ENCODE results near the gene CENPV. TPM values are rescaled to one million over a fixed set of nuclear protein-coding genes. Genes with fewer than 3 reads are reported as not detected.
"Not testable (repeated sequence)": the region's sequence is repeated elsewhere in the genome, so short reads cannot be mapped to it uniquely, and the experiment has no call there.

Gene CENPV
- total RNA-seq, 1 donor from 2014 or later = 178 TPM

GRCh38 chr17:16313139-16314090 lies 39.9 kb downstream of the CENPV start:
- Mint-ChIP-seq H3K27ac (ENCODE audit: unreplicated experiment) (no peak overlapping the region), H3K4me3 (ENCODE audit: unreplicated experiment) (no peak overlapping the region), H3K27me3 (ENCODE audit: unreplicated experiment) (peaks cover 3% of the 10 kb centered on the region), H3K4me1 (ENCODE audit: low read depth, unreplicated experiment) (peaks cover 8% of the 10 kb centered on the region), H3K9me3 (ENCODE audit: unreplicated experiment) (peaks cover 10% of the 10 kb centered on the region), H3K36me3 (ENCODE audit: unreplicated experiment) (peaks cover 16% of the 10 kb centered on the region)
- TF ChIP-seq, protein P1, sequence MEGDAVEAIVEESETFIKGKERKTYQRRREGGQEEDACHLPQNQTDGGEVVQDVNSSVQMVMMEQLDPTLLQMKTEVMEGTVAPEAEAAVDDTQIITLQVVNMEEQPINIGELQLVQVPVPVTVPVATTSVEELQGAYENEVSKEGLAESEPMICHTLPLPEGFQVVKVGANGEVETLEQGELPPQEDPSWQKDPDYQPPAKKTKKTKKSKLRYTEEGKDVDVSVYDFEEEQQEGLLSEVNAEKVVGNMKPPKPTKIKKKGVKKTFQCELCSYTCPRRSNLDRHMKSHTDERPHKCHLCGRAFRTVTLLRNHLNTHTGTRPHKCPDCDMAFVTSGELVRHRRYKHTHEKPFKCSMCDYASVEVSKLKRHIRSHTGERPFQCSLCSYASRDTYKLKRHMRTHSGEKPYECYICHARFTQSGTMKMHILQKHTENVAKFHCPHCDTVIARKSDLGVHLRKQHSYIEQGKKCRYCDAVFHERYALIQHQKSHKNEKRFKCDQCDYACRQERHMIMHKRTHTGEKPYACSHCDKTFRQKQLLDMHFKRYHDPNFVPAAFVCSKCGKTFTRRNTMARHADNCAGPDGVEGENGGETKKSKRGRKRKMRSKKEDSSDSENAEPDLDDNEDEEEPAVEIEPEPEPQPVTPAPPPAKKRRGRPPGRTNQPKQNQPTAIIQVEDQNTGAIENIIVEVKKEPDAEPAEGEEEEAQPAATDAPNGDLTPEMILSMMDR (IDR thresholded peaks at IDR 0.05; ENCODE audit: partially characterized antibody, unreplicated experiment) = no peak
- no peak for DNase-seq

- H3K4me3 Mint-ChIP-seq (ENCODE audit: unreplicated experiment) = not testable (repeated sequence)
These were observed 41.2 kb downstream of the CENPV start for GRCh38 chr17:16312061-16312460.

GRCh38 chr17:16306211-16306610 lies 47.1 kb downstream of the CENPV start:
- no peak overlapping the region for H3K27ac Mint-ChIP-seq (ENCODE audit: unreplicated experiment)
- no peak overlapping the region for H3K4me3 Mint-ChIP-seq (ENCODE audit: unreplicated experiment)
- TF ChIP-seq, protein P1 (IDR thresholded peaks at IDR 0.05; ENCODE audit: partially characterized antibody, unreplicated experiment) = no peak
- no peak for DNase-seq
- peaks cover 10% of the 10 kb centered on the region for H3K36me3 Mint-ChIP-seq (ENCODE audit: unreplicated experiment)
- H3K9me3 Mint-ChIP-seq (ENCODE audit: unreplicated experiment) = peaks cover 4% of the 10 kb centered on the region
- peaks cover 1% of the 10 kb centered on the region for H3K27me3 Mint-ChIP-seq (ENCODE audit: unreplicated experiment)
- H3K4me1 Mint-ChIP-seq (ENCODE audit: low read depth, unreplicated experiment) = peaks cover 8% of the 10 kb centered on the region

More at GRCh38 chr17:16312061-16312460, 41.2 kb downstream of the CENPV start:
- not testable (repeated sequence) for H3K4me1 Mint-ChIP-seq (ENCODE audit: low read depth, unreplicated experiment); H3K27ac Mint-ChIP-seq (ENCODE audit: unreplicated experiment); H3K27me3 Mint-ChIP-seq (ENCODE audit: unreplicated experiment); H3K9me3 Mint-ChIP-seq (ENCODE audit: unreplicated experiment); DNase-seq
- peaks cover 16% of the 10 kb centered on the region for H3K36me3 Mint-ChIP-seq (ENCODE audit: unreplicated experiment)

GRCh38 chr17:16304830-16305229 lies 48.4 kb downstream of the CENPV start:
- Mint-ChIP-seq H3K36me3 (ENCODE audit: unreplicated experiment) (peaks cover 4% of the 10 kb centered on the region), H3K9me3 (ENCODE audit: unreplicated experiment) (no peaks in the 10 kb centered on the region), H3K4me1 (ENCODE audit: low read depth, unreplicated experiment) (no peaks in the 10 kb centered on the region), H3K27ac (ENCODE audit: unreplicated experiment) (no peak overlapping the region), H3K27me3 (ENCODE audit: unreplicated experiment) (no peaks in the 10 kb centered on the region), H3K4me3 (ENCODE audit: unreplicated experiment) (no peak overlapping the region)
- DNase-seq = no peak
- TF ChIP-seq, protein P1 (IDR thresholded peaks at IDR 0.05; ENCODE audit: partially characterized antibody, unreplicated experiment) = peak; percentile 40

DNA sequence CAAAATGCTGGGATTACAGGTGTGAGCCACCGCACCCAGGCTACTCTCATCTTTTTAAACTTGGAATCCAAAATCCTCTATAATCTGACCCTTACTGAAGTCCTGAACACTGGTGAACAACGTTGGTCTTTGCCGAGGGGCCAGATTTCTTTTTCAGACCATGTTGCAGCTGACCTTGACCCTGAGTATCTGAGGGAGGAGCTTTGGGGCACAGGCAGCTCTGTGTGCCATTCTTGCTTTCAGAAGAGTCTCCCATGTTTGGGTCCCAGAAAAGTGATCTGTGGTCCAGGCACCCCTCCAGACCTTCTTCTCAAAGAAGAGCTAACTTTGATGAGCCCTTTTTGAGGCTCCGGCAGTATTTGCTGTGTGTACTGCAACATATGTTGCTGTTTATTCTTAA lies 50.4 kb downstream of the CENPV start:
- H3K27me3 Mint-ChIP-seq (ENCODE audit: unreplicated experiment) = no peaks in the 10 kb centered on the region
- no peak for DNase-seq
- H3K4me1 Mint-ChIP-seq (ENCODE audit: low read depth, unreplicated experiment) = no peaks in the 10 kb centered on the region
- H3K27ac Mint-ChIP-seq (ENCODE audit: unreplicated experiment) = no peak overlapping the region
- no peaks in the 10 kb centered on the region for H3K9me3 Mint-ChIP-seq (ENCODE audit: unreplicated experiment)
- peaks cover 4% of the 10 kb centered on the region for H3K36me3 Mint-ChIP-seq (ENCODE audit: unreplicated experiment)
- H3K4me3 Mint-ChIP-seq (ENCODE audit: unreplicated experiment) = no peak overlapping the region
- TF ChIP-seq, protein P1 (IDR thresholded peaks at IDR 0.05; ENCODE audit: partially characterized antibody, unreplicated experiment) = no peak

Data from glutamatergic neuron (in vitro differentiated cells).